GM23338 (cell line): ENCODE data around the gene WNK2. TPM values are rescaled to one million over a fixed set of nuclear protein-coding genes. Genes with fewer than 3 reads are reported as not detected.

ENCODE experiments used
- POLR2AphosphoS5 ChIP-seq: IDR thresholded peaks from 2 replicates; pipeline ENCODE4 v1.6.1; 2016; ENCODE audit warnings: antibody characterized with exemption, low read depth
- STAT1 ChIP-seq: IDR thresholded peaks from one replicate; pipeline ENCODE4 v1.6.1; 2016; ENCODE audit warnings: antibody characterized with exemption; ENCODE audit not compliant: unreplicated experiment
- ZNF462 ChIP-seq: fragments of 250-450 bp; sonication (Bioruptor Pico); IDR thresholded peaks from 2 replicates; pipeline ENCODE4 v1.5.0; 2020; ENCODE audit warnings: mild to moderate bottlenecking, moderate library complexity
- polyA plus RNA-seq: library from polyadenylated mRNA; unstranded; fragments of >200 nt; fragmentation: Nextera tagmentation; extraction: Ambion mirVana; gene quantifications from 2 replicates; pipeline ENCODE4 v1.2.1, GENCODE V29; 2016
- total RNA-seq: library from RNA; depleted of rRNA; stranded (reverse); fragments of >200 nt; shearing (Covaris generic); gene quantifications from 2 replicates; pipeline ENCODE4 v1.2.3, GENCODE V29; 2014
- TF ChIP-seq, protein P1 (sequence below): IDR thresholded peaks from one replicate; pipeline ENCODE4 v1.6.1; 2018; ENCODE audit warnings: antibody characterized with exemption; ENCODE audit not compliant: unreplicated experiment

WNK2 gene
- total and polyA plus RNA-seq, 2 experiments from 2014 or later: 56.4 to 102 TPM

DNA sequence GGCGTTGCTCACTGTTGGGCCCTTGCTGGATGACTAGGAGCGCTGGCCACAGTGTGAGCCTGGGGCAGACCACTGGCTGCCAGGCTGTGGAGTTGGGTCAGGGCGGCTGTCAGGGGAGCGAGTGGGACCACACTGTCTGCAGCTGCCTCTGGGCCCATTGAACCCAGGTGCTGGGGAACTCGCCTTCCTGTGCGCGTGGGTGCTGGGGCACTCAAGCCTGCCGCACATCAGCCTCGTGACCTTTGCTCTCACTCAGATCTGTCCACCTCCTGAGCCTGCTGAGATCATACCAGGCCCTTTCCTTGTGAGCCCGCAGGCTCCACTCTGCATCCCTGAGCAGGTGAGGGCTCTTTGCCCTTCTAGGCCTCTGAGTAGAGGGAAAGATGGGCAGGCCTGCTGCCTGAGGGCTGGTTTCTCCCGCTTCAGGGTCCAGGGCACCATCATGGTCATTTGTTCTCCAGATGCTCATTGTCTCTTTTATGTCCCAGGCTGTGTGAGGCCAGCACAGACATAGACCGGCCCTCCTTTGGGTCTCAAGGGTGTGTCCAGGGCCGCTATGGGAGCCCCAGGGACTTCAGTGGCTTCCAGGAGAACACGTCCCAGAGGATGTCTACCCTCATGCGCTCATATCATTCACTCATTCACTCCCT, 26.5 kb downstream of the WNK2 start (continued):
- TF ChIP-seq ZNF462 (CRISPR knock-in tag) (no peak), POLR2AphosphoS5 (no peak), STAT1 (no peak)
- TF ChIP-seq, protein P1, sequence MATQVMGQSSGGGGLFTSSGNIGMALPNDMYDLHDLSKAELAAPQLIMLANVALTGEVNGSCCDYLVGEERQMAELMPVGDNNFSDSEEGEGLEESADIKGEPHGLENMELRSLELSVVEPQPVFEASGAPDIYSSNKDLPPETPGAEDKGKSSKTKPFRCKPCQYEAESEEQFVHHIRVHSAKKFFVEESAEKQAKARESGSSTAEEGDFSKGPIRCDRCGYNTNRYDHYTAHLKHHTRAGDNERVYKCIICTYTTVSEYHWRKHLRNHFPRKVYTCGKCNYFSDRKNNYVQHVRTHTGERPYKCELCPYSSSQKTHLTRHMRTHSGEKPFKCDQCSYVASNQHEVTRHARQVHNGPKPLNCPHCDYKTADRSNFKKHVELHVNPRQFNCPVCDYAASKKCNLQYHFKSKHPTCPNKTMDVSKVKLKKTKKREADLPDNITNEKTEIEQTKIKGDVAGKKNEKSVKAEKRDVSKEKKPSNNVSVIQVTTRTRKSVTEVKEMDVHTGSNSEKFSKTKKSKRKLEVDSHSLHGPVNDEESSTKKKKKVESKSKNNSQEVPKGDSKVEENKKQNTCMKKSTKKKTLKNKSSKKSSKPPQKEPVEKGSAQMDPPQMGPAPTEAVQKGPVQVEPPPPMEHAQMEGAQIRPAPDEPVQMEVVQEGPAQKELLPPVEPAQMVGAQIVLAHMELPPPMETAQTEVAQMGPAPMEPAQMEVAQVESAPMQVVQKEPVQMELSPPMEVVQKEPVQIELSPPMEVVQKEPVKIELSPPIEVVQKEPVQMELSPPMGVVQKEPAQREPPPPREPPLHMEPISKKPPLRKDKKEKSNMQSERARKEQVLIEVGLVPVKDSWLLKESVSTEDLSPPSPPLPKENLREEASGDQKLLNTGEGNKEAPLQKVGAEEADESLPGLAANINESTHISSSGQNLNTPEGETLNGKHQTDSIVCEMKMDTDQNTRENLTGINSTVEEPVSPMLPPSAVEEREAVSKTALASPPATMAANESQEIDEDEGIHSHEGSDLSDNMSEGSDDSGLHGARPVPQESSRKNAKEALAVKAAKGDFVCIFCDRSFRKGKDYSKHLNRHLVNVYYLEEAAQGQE: no peak
